ENCODE data around the gene RPL27A.
"Not testable (repeated sequence)": the region's sequence is repeated elsewhere in the genome, so short reads cannot be mapped to it uniquely, and the experiment has no call there.

The RPL27A gene

GRCh38 chr11:8650401-8650990, 32.1 kb upstream of the RPL27A start:
- Histone ChIP-seq H3K4me3 (ENCODE audit: low read length) (no peak overlapping the region), H3K27ac (ENCODE audit: low read length) (no peak overlapping the region), H3K9me3 (ENCODE audit: control insufficient read depth, insufficient read depth, low read length) (no peaks in the 10 kb centered on the region), H3K27me3 (ENCODE audit: control insufficient read depth, insufficient read depth, low read length) (no peaks in the 10 kb centered on the region), H3K36me3 (ENCODE audit: control insufficient read depth, insufficient read depth, low read length) (no peaks in the 10 kb centered on the region), H3K4me1 (ENCODE audit: control insufficient read depth, insufficient read depth, low read length) (no peaks in the 10 kb centered on the region)
- whole genome bisulfite sequencing (ENCODE audit: insufficient coverage, insufficient read length) = no CpG with 5 or more reads among the region's 2 CpGs
- no peak for DNase-seq (ENCODE audit: low read depth, low spot score)

- H3K4me3 ChIP-seq (ENCODE audit: low read length) = no peak overlapping the region
- no peaks in the 10 kb centered on the region for H3K9me3 ChIP-seq (ENCODE audit: control insufficient read depth, insufficient read depth, low read length)
- WGBS (ENCODE audit: insufficient coverage, insufficient read length) = no CpG with 5 or more reads among the region's 3 CpGs
- H3K27me3 ChIP-seq (ENCODE audit: control insufficient read depth, insufficient read depth, low read length) = no peaks in the 10 kb centered on the region
- no peak overlapping the region for H3K27ac ChIP-seq (ENCODE audit: low read length)
- no peaks in the 10 kb centered on the region for H3K36me3 ChIP-seq (ENCODE audit: control insufficient read depth, insufficient read depth, low read length)
- no peak for DNase-seq (ENCODE audit: low read depth, low spot score)
- no peaks in the 10 kb centered on the region for H3K4me1 ChIP-seq (ENCODE audit: control insufficient read depth, insufficient read depth, low read length)
These were observed 30.5 kb upstream of the RPL27A start for GRCh38 chr11:8652140-8652539.

GRCh38 chr11:8654503-8654902, 28.1 kb upstream of the RPL27A start:
- Histone ChIP-seq H3K27me3 (ENCODE audit: control insufficient read depth, insufficient read depth, low read length) (no peaks in the 10 kb centered on the region), H3K4me3 (ENCODE audit: low read length) (no peak overlapping the region), H3K9me3 (ENCODE audit: control insufficient read depth, insufficient read depth, low read length) (no peaks in the 10 kb centered on the region), H3K4me1 (ENCODE audit: control insufficient read depth, insufficient read depth, low read length) (no peaks in the 10 kb centered on the region), H3K36me3 (ENCODE audit: control insufficient read depth, insufficient read depth, low read length) (no peaks in the 10 kb centered on the region), H3K27ac (ENCODE audit: low read length) (no peak overlapping the region)
- DNase-seq (ENCODE audit: low read depth, low spot score) = no peak
- no CpG with 5 or more reads among the region's 4 CpGs for WGBS (ENCODE audit: insufficient coverage, insufficient read length)

- H3K4me3 ChIP-seq (ENCODE audit: low read length) = no peak overlapping the region
- no peak overlapping the region for H3K27ac ChIP-seq (ENCODE audit: low read length)
- no peaks in the 10 kb centered on the region for H3K27me3 ChIP-seq (ENCODE audit: control insufficient read depth, insufficient read depth, low read length)
- no peaks in the 10 kb centered on the region for H3K36me3 ChIP-seq (ENCODE audit: control insufficient read depth, insufficient read depth, low read length)
- DNase-seq (ENCODE audit: low read depth, low spot score) = no peak
- no peaks in the 10 kb centered on the region for H3K9me3 ChIP-seq (ENCODE audit: control insufficient read depth, insufficient read depth, low read length)
- H3K4me1 ChIP-seq (ENCODE audit: control insufficient read depth, insufficient read depth, low read length) = no peaks in the 10 kb centered on the region
- no CpG with 5 or more reads among the region's 2 CpGs for WGBS (ENCODE audit: insufficient coverage, insufficient read length)
These were observed 26.3 kb upstream of the RPL27A start for GRCh38 chr11:8656291-8656690.

DNA sequence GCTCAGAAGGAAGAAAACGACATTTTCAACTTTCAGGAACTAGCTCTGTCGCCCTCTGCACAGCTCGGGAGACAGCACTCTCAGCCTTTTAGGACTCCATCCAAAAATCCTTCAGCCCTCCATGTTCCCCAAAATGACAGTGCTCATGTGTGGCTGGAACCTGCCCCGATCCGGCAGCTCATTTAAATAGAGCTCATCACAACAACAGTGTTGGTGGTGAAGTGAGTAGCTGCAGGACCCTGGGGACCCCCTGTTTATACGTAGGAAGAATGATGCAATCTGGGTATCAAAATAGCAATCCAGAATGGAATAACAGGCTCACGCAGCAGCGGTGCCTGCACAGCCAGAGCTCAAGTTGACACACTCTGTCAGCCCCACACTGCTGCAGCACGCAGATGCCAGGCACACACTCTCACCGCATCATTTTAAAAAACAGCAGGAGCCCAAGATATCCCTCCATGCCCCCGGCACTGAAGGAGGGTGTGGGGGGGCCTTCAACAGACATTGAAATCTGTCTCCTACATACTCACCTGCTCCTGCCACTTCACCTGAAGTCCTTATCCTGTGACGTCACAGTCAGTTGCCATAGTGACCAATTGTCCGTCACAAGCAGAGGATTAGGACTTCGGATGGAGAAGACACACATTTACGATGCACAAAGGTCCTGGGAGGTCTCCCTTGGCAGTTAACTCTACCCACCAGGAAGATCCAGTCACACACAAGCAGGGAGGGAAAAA, 24.1 kb upstream of the RPL27A start:
- H3K9me3 ChIP-seq (ENCODE audit: control insufficient read depth, insufficient read depth, low read length) = no peaks in the 10 kb centered on the region
- H3K27ac ChIP-seq (ENCODE audit: low read length) = no peak overlapping the region
- DNase-seq (ENCODE audit: low read depth, low spot score) = no peak
- H3K27me3 ChIP-seq (ENCODE audit: control insufficient read depth, insufficient read depth, low read length) = no peaks in the 10 kb centered on the region
- no peaks in the 10 kb centered on the region for H3K36me3 ChIP-seq (ENCODE audit: control insufficient read depth, insufficient read depth, low read length)
- WGBS (ENCODE audit: insufficient coverage, insufficient read length) = no CpG with 5 or more reads among the region's 15 CpGs
- H3K4me1 ChIP-seq (ENCODE audit: control insufficient read depth, insufficient read depth, low read length) = peaks cover 3% of the 10 kb centered on the region
- no peak overlapping the region for H3K4me3 ChIP-seq (ENCODE audit: low read length)

DNA sequence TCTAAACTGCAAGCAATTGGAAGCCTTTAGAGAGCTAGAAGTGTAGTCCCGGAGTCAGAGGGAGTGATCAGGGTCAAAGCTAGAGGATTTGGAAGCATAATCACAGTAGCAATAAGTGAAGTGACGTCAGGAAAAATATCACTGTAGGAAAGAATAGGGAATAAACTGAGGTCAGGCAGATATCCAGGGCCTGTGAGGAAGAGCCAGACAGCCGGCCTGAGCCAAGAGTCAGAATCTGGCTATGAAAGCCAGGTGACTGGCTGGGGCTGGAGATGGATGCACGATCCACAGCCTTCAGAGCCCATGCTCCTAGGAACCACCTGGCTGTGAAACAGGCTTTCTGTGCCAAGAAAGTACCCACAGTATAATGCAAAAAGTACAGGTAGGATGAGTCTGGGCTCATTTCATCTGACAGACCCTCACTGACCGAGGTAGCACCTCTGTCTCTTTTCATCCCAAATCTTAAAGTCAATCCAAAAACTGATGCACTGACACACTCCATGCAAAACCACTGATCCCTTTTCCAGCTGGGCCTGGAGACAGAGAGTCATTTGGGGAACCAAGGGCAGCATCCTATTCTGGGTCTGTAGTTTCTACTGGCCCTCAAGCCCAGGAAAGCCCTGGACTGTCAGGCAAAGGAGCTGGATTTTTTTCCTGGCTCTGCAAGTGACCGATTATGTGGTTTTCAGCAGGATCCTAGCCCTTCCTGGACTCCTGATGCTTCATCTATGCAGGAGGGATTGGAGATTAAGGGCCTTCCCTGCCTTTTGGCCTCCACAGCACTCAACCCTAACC, 21.4 kb upstream of the RPL27A start:
- WGBS (ENCODE audit: insufficient coverage, insufficient read length) = no CpG with 5 or more reads among the region's 6 CpGs
- H3K4me3 ChIP-seq (ENCODE audit: low read length) = no peak overlapping the region

GRCh38 chr11:8665222-8665621, 17.4 kb upstream of the RPL27A start:
- Histone ChIP-seq H3K9me3 (ENCODE audit: control insufficient read depth, insufficient read depth, low read length) (no peaks in the 10 kb centered on the region), H3K4me1 (ENCODE audit: control insufficient read depth, insufficient read depth, low read length) (peaks cover 3% of the 10 kb centered on the region), H3K27me3 (ENCODE audit: control insufficient read depth, insufficient read depth, low read length) (no peaks in the 10 kb centered on the region), H3K36me3 (ENCODE audit: control insufficient read depth, insufficient read depth, low read length) (no peaks in the 10 kb centered on the region), H3K4me3 (ENCODE audit: low read length) (no peak overlapping the region), H3K27ac (ENCODE audit: low read length) (no peak overlapping the region)
- no CpG with 5 or more reads among the region's 1 CpG for WGBS (ENCODE audit: insufficient coverage, insufficient read length)
- DNase-seq (ENCODE audit: low read depth, low spot score) = no peak

More for the DNA sequence above, 21.4 kb upstream of the RPL27A start:
- Histone ChIP-seq H3K36me3 (ENCODE audit: control insufficient read depth, insufficient read depth, low read length) (no peaks in the 10 kb centered on the region), H3K27ac (ENCODE audit: low read length) (no peak overlapping the region), H3K9me3 (ENCODE audit: control insufficient read depth, insufficient read depth, low read length) (no peaks in the 10 kb centered on the region), H3K27me3 (ENCODE audit: control insufficient read depth, insufficient read depth, low read length) (no peaks in the 10 kb centered on the region), H3K4me1 (ENCODE audit: control insufficient read depth, insufficient read depth, low read length) (peaks cover 3% of the 10 kb centered on the region)
- DNase-seq (ENCODE audit: low read depth, low spot score) = no peak

- not testable (repeated sequence) for H3K27ac ChIP-seq (ENCODE audit: low read length); DNase-seq (ENCODE audit: low read depth, low spot score); H3K9me3 ChIP-seq (ENCODE audit: control insufficient read depth, insufficient read depth, low read length); H3K4me3 ChIP-seq (ENCODE audit: low read length); H3K4me1 ChIP-seq (ENCODE audit: control insufficient read depth, insufficient read depth, low read length); H3K36me3 ChIP-seq (ENCODE audit: control insufficient read depth, insufficient read depth, low read length); H3K27me3 ChIP-seq (ENCODE audit: control insufficient read depth, insufficient read depth, low read length)
- no CpG with 5 or more reads among the region's 6 CpGs for WGBS (ENCODE audit: insufficient coverage, insufficient read length)
These were observed 12.5 kb upstream of the RPL27A start for GRCh38 chr11:8670081-8670480.

GRCh38 chr11:8671193-8671612, 11.4 kb upstream of the RPL27A start:
- Histone ChIP-seq H3K36me3 (ENCODE audit: control insufficient read depth, insufficient read depth, low read length) (no peaks in the 10 kb centered on the region), H3K4me3 (ENCODE audit: low read length) (no peak overlapping the region), H3K4me1 (ENCODE audit: control insufficient read depth, insufficient read depth, low read length) (peaks cover 6% of the 10 kb centered on the region), H3K9me3 (ENCODE audit: control insufficient read depth, insufficient read depth, low read length) (no peaks in the 10 kb centered on the region), H3K27ac (ENCODE audit: low read length) (peak overlapping the region; percentile 49), H3K27me3 (ENCODE audit: control insufficient read depth, insufficient read depth, low read length) (no peaks in the 10 kb centered on the region)
- no CpG with 5 or more reads among the region's 4 CpGs for WGBS (ENCODE audit: insufficient coverage, insufficient read length)
- DNase-seq (ENCODE audit: low read depth, low spot score) = peak; percentile 75

- Histone ChIP-seq H3K4me3 (ENCODE audit: low read length) (no peak overlapping the region), H3K9me3 (ENCODE audit: control insufficient read depth, insufficient read depth, low read length) (no peaks in the 10 kb centered on the region), H3K27ac (ENCODE audit: low read length) (peak overlapping the region; percentile 49), H3K4me1 (ENCODE audit: control insufficient read depth, insufficient read depth, low read length) (peaks cover 6% of the 10 kb centered on the region), H3K36me3 (ENCODE audit: control insufficient read depth, insufficient read depth, low read length) (no peaks in the 10 kb centered on the region), H3K27me3 (ENCODE audit: control insufficient read depth, insufficient read depth, low read length) (no peaks in the 10 kb centered on the region)
- no peak for DNase-seq (ENCODE audit: low read depth, low spot score)
- WGBS (ENCODE audit: insufficient coverage, insufficient read length) = no CpG with 5 or more reads among the region's 1 CpG
These were observed 10.9 kb upstream of the RPL27A start for GRCh38 chr11:8671651-8672062.

All from iPS DF 6.9 (cell line).